ENCODE data around the gene TMOD3. TPM values are rescaled to one million over a fixed set of nuclear protein-coding genes. Genes with fewer than 3 reads are reported as not detected.
A peak's percentile ranks its signal among the peaks of the same experiment; 100 is the strongest.

The TMOD3 gene
- total RNA-seq, 1 donor from 2014 or later, result 39.0 TPM

- DNase-seq (no peak), ATAC-seq (ENCODE audit: low read depth) (no peak)
- no peaks in the 10 kb centered on the region for H3K9me3 Mint-ChIP-seq
- no peak overlapping the region for H3K27ac Mint-ChIP-seq
- TF ChIP-seq, protein P1, sequence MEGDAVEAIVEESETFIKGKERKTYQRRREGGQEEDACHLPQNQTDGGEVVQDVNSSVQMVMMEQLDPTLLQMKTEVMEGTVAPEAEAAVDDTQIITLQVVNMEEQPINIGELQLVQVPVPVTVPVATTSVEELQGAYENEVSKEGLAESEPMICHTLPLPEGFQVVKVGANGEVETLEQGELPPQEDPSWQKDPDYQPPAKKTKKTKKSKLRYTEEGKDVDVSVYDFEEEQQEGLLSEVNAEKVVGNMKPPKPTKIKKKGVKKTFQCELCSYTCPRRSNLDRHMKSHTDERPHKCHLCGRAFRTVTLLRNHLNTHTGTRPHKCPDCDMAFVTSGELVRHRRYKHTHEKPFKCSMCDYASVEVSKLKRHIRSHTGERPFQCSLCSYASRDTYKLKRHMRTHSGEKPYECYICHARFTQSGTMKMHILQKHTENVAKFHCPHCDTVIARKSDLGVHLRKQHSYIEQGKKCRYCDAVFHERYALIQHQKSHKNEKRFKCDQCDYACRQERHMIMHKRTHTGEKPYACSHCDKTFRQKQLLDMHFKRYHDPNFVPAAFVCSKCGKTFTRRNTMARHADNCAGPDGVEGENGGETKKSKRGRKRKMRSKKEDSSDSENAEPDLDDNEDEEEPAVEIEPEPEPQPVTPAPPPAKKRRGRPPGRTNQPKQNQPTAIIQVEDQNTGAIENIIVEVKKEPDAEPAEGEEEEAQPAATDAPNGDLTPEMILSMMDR (IDR thresholded peaks at IDR 0.05), result no peak
- ChIA-PET CTCF (interaction anchor here (0.7 to 1.6 kb wide), 2 partner anchors 16 to 77 kb away, joined by 3 read pairs; no protein-coding TSS in a partner anchor), POLR2A (no interaction called here)
- peaks cover 4% of the 10 kb centered on the region for H3K36me3 Mint-ChIP-seq (ENCODE audit: low read depth)
- no peak overlapping the region for H3K4me3 Mint-ChIP-seq
- intact Hi-C loops (cut with micrococcal nuclease), result no loop called here
- no peaks in the 10 kb centered on the region for H3K27me3 Mint-ChIP-seq
- H3K4me1 Mint-ChIP-seq, result peaks cover 60% of the 10 kb centered on the region
Measured at GRCh38 chr15:51853998-51854397, 24.5 kb downstream of the TMOD3 start.

GRCh38 chr15:51855612-51856011 is 26.2 kb downstream of the TMOD3 start:
- DNase-seq (no peak), ATAC-seq (ENCODE audit: low read depth) (no peak)
- Mint-ChIP-seq H3K4me3 (no peak overlapping the region), H3K9me3 (no peaks in the 10 kb centered on the region), H3K27me3 (no peaks in the 10 kb centered on the region), H3K36me3 (ENCODE audit: low read depth) (peaks cover 15% of the 10 kb centered on the region), H3K4me1 (peaks cover 61% of the 10 kb centered on the region), H3K27ac (no peak overlapping the region)
- TF ChIP-seq, protein P1 (IDR thresholded peaks at IDR 0.05), result no peak
- CTCF ChIA-PET, result interaction anchor here (1.3 kb wide), 1 partner anchor 33 kb away, joined by 3 read pairs; no protein-coding TSS in a partner anchor
- POLR2A ChIA-PET, result no interaction called here
- intact Hi-C loops (cut with micrococcal nuclease), result no loop called here

GRCh38 chr15:51856714-51857380 is 27.4 kb downstream of the TMOD3 start:
- DNase-seq (no peak), ATAC-seq (ENCODE audit: low read depth) (no peak)
- no peaks in the 10 kb centered on the region for H3K9me3 Mint-ChIP-seq
- peaks cover 15% of the 10 kb centered on the region for H3K36me3 Mint-ChIP-seq (ENCODE audit: low read depth)
- H3K4me3 Mint-ChIP-seq, result no peak overlapping the region
- H3K27me3 Mint-ChIP-seq, result no peaks in the 10 kb centered on the region
- ChIA-PET POLR2A (no interaction called here), CTCF (interaction anchor here (1.3 kb wide), 1 partner anchor 32 kb away, joined by 3 read pairs; no protein-coding TSS in a partner anchor)
- H3K27ac Mint-ChIP-seq, result no peak overlapping the region
- H3K4me1 Mint-ChIP-seq, result peaks cover 64% of the 10 kb centered on the region
- intact Hi-C loops (cut with micrococcal nuclease), result no loop called here
- TF ChIP-seq, protein P1 (IDR thresholded peaks at IDR 0.05), result no peak

GRCh38 chr15:51861557-51862359 is 32.3 kb downstream of the TMOD3 start:
- POLR2A ChIA-PET, result no interaction called here
- ATAC-seq (ENCODE audit: low read depth) (peak; percentile 45), DNase-seq (no peak)
- TF ChIP-seq, protein P1 (IDR thresholded peaks at IDR 0.05), result no peak
- Mint-ChIP-seq H3K4me1 (peaks cover 29% of the 10 kb centered on the region), H3K36me3 (ENCODE audit: low read depth) (peaks cover 54% of the 10 kb centered on the region), H3K27me3 (no peaks in the 10 kb centered on the region), H3K27ac (no peak overlapping the region), H3K4me3 (no peak overlapping the region), H3K9me3 (no peaks in the 10 kb centered on the region)
- CTCF ChIA-PET, result interaction anchor here (1.8 kb wide), 1 partner anchor 27 kb away, joined by 4 read pairs; no protein-coding TSS in a partner anchor
- intact Hi-C loops (cut with micrococcal nuclease), result no loop called here

DNA sequence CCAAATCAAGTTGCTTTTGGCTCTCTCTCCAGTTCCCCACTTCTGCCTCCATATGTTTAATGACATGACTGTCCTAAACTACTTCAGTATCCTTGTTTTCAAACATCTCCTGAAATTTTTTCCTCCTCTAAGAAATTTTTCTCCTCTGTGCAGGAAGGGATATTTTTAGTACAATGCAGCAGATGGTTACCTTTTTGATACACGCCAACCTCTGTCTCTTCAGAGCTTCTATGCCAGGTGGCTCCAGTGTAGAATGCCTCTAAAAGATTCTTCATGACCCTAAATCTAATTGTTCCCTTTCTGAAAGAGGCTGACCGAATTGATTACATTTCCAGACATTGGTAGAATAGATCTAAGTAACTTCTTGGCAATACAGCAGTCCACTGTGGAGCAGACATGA is 33.7 kb downstream of the TMOD3 start:
- ChIA-PET POLR2A (no interaction called here), CTCF (no interaction called here)
- no peaks in the 10 kb centered on the region for H3K9me3 Mint-ChIP-seq
- TF ChIP-seq, protein P1 (IDR thresholded peaks at IDR 0.05), result no peak
- H3K4me1 Mint-ChIP-seq, result peaks cover 25% of the 10 kb centered on the region
- DNase-seq (no peak), ATAC-seq (ENCODE audit: low read depth) (no peak)
- no peaks in the 10 kb centered on the region for H3K27me3 Mint-ChIP-seq
- no peak overlapping the region for H3K27ac Mint-ChIP-seq
- peaks cover 64% of the 10 kb centered on the region for H3K36me3 Mint-ChIP-seq (ENCODE audit: low read depth)
- H3K4me3 Mint-ChIP-seq, result no peak overlapping the region
- intact Hi-C loops (cut with micrococcal nuclease), result no loop called here

Data from activated B cell treated with CpG ODN at 0.5 μM for 24 hours (primary cell).